Esophagus squamous epithelium (tissue), 4 donors: ENCODE measurements around the gene TPT1.
"Not testable (repeated sequence)": the region's sequence is repeated elsewhere in the genome, so short reads cannot be mapped to it uniquely, and the experiment has no call there.

ENCODE experiments used
- POLR2A ChIP-seq, 4 donors: fragments of 450-650 bp; IDR thresholded peaks; one replicate each; pipeline ENCODE4 v1.6.1; 2017; ENCODE audit warnings: antibody characterized with exemption in 4 of 4, mild to moderate bottlenecking in 4 of 4, moderate library complexity in 3 of 4
- TF ChIP-seq, protein P1 (sequence below), 6 experiments: fragments of 450-650 bp in 4 of 6; fragments of 200-600 bp in 2 of 6; sonication (generic) in 2 of 6; IDR thresholded peaks; one replicate each; pipeline ENCODE4 v1.5.1; 2016 to 2019; ENCODE audit warnings: antibody characterized with exemption in 6 of 6, mild to moderate bottlenecking in 4 of 6, moderate library complexity in 4 of 6

DNA sequence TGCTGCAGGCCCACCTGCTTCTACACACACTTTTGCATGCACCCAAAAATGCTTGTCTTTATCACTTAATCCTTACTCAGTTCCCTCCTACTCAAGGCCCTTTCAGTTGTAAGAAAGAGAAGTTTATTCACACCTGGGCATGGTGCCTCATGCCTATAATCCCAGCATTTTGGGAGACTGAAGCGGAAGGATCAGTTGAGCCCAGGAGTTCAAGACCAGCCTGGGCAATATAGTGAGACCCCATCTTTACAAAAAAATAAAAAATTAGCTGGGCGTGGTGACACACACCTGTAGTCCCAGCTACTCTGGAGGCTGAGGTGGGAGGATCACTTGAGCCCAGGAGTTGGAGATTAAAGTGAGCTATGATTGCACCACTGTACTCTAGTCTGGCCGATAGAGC lies 42.4 kb downstream of the TPT1 start:
- TF ChIP-seq POLR2A (IDR thresholded peaks at IDR 0.05), result not testable (repeated sequence)
- TF ChIP-seq, protein P1, sequence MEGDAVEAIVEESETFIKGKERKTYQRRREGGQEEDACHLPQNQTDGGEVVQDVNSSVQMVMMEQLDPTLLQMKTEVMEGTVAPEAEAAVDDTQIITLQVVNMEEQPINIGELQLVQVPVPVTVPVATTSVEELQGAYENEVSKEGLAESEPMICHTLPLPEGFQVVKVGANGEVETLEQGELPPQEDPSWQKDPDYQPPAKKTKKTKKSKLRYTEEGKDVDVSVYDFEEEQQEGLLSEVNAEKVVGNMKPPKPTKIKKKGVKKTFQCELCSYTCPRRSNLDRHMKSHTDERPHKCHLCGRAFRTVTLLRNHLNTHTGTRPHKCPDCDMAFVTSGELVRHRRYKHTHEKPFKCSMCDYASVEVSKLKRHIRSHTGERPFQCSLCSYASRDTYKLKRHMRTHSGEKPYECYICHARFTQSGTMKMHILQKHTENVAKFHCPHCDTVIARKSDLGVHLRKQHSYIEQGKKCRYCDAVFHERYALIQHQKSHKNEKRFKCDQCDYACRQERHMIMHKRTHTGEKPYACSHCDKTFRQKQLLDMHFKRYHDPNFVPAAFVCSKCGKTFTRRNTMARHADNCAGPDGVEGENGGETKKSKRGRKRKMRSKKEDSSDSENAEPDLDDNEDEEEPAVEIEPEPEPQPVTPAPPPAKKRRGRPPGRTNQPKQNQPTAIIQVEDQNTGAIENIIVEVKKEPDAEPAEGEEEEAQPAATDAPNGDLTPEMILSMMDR (IDR thresholded peaks at IDR 0.05), result not testable (repeated sequence)
